NCI-H1105 treated with DMSO at 0.1 percent for 48 hours (cell line): ENCODE data around the gene PNPLA7.
"Not testable (repeated sequence)": the region's sequence is repeated elsewhere in the genome, so short reads cannot be mapped to it uniquely, and the experiment has no call there.

Experiments
- DNase-seq: peaks from one replicate; lab custom pipeline; 2025; lab: John Stamatoyannopoulos, UW

The PNPLA7 gene

GRCh38 chr9:137575364-137575715 is 25.1 kb upstream of the PNPLA7 start:
- DNase-seq, result no peak

- DNase-seq, result no peak
Observed at GRCh38 chr9:137574192-137574591, 24.0 kb upstream of the PNPLA7 start.

DNA sequence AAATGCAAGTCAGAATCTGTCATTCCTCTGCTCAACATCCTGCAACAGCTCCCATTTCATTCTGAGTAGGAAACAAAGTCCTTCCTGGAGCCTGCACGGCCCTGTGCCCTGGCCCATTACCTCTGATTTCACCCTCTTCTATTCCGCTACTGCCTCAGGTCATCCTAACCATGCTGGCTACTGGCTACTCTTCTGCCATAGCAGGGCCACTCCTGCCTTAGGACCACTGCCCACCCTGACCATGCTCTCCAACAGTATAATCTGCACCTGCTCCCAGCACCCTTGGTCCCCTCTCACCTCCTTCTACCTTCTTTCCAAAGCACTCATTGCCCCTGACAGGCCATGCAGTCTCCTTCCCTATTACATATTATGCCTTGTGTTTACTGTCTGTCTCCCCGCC is 20.4 kb upstream of the PNPLA7 start:
- no peak for DNase-seq

- no peak for DNase-seq
Observed at GRCh38 chr9:137569609-137570203, 19.5 kb upstream of the PNPLA7 start.

DNA sequence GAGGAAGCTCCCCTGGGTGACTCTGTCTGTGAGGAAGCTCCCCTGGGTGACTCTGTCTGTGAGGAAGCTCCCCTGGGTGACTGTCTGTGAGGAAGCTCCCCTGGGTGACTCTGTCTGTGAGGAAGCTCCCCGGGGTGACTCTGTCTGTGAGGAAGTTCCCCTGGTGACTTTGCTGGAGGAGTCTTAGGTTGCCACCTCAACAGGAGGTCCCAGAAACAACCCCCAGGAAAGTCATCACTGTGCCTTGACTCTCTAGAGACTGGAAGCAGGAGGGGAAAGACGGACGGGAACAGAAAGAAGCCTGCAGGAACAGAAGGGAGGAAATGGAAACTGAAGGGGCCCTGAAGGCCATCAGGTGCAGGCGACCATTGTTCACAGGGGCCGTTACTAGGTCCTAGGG is 18.2 kb upstream of the PNPLA7 start:
- DNase-seq, result not testable (repeated sequence)

DNA sequence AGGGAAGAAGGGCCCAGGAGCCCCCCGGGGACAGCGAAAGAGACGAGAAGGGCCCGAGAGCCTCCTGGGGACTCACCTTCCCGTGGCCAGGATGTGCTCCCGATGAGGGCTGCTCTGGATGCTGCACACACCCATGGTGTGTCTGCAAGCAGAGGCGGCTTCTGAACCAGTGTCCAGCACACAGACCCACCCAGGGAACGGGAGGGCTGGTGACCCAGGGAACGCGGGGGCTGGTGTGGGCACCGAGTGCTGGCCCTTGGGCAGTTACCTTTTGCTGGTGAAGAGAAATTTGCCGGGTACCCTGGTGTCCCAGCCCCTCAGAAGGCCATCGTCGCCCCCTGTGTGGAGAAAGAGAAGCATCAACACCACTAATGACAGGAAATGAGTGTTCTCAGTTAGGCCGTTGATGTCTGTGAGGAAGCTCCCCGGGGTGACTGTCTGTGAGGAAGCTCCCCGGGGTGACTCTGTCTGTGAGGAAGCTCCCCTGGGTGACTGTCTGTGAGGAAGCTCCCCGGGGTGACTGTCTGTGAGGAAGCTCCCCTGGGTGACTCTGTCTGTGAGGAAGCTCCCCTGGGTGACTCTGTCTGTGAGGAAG is 14.7 kb upstream of the PNPLA7 start:
- no peak for DNase-seq

DNA sequence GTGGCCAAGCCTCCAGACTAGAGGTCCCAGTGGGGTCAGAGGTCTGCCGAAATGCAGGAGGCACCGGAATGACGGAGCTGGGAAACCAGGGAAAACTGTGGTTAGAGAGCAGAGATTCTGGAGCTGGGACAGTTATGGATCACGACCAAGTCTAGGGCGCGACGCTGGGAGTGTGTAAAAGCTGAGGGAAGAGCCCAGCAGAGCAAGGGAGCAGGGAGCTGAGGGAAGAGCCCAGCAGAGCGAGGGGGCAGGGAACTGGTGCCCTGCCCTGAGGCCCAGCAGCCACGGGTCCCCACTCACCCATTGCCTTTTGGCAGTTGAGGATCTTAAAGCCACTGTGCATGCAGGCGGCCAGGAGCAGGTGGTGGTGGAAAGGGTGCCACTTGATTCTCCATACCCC is 13.9 kb upstream of the PNPLA7 start:
- DNase-seq, result no peak

- DNase-seq, result no peak
Observed at GRCh38 chr9:137558127-137558526, 7.9 kb upstream of the PNPLA7 start.

- DNase-seq, result no peak
Observed at GRCh38 chr9:137556069-137556838, 6.1 kb upstream of the PNPLA7 start.

DNA sequence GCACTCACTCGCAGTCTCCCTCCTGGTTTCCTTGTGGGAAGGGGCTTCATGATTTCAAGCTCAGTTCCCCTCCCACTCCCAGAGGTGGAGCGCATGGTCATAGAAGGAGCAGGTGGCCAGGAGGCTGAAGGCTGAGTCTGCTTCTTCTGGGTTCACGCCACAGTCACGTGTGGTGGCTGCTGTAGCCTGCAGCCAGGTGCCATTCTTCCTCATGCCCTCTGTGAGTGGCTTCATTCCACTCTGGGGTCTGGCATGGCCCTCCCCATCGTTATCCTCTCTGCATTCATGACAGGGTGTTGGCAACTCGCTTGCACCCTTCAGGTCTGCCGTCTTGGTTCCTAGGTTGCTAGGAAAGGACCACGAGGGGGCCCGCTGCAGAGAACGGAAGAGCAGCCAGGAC is 5.0 kb upstream of the PNPLA7 start:
- no peak for DNase-seq

DNA sequence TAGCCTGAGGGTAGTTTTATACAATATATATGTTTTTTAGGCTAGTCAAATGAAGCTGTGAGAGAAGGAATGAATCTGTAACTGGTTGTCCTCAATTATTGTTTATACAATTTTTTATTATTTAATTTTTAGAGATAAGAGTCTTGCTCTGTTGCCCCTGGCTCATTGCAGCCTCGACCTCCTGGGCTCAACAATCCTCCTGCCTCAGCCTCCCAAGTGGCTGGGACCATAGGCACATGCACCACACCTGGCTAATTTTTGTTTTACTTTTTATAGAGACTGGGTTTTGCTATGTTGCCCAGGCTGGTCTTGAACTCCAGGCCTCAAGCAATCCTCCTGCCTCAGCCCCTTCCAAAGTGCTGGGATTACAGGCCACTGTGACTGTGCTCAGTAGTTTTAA is 4.1 kb upstream of the PNPLA7 start:
- no peak for DNase-seq

DNA sequence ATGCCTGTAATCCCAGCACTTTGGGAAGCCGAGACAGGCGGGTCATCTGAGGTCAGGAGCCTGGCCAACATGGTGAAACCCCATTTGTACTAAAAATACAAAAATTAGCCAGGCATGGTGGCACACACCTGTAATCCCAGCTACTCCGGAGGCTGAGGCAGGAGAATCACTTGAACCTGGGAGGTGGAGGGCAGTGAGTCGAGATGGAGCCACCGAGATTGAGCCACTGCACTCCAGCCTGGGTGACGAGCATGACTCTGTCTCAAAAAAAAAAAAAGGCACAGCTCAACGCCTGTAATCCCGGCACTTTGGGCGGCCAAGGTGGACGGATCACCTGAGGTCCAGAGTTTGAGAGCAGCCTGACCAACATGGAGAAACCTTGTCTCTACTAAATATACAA is 3.5 kb upstream of the PNPLA7 start:
- DNase-seq, result not testable (repeated sequence)

DNA sequence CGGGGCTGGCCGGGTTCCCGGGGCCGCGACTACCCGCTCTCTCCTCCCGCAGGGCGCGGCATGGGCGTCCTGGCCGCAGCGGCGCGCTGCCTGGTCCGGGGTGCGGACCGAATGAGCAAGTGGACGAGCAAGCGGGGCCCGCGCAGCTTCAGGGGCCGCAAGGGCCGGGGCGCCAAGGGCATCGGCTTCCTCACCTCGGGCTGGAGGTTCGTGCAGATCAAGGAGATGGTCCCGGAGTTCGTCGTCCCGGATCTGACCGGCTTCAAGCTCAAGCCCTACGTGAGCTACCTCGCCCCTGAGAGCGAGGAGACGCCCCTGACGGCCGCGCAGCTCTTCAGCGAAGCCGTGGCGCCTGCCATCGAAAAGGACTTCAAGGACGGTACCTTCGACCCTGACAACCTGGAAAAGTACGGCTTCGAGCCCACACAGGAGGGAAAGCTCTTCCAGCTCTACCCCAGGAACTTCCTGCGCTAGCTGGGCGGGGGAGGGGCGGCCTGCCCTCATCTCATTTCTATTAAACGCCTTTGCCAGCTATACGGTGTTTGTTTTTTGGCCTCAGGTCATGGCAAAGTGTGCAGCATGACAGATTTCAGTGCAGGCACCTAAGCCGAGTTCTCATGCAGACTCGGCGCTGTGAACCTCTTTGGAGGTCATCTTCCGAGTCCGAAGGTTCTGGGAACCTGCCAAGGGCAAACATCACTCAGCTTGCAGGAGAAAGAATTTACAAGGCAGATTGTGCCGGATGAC is 2.0 kb upstream of the PNPLA7 start:
- peak; percentile 11 for DNase-seq

DNA sequence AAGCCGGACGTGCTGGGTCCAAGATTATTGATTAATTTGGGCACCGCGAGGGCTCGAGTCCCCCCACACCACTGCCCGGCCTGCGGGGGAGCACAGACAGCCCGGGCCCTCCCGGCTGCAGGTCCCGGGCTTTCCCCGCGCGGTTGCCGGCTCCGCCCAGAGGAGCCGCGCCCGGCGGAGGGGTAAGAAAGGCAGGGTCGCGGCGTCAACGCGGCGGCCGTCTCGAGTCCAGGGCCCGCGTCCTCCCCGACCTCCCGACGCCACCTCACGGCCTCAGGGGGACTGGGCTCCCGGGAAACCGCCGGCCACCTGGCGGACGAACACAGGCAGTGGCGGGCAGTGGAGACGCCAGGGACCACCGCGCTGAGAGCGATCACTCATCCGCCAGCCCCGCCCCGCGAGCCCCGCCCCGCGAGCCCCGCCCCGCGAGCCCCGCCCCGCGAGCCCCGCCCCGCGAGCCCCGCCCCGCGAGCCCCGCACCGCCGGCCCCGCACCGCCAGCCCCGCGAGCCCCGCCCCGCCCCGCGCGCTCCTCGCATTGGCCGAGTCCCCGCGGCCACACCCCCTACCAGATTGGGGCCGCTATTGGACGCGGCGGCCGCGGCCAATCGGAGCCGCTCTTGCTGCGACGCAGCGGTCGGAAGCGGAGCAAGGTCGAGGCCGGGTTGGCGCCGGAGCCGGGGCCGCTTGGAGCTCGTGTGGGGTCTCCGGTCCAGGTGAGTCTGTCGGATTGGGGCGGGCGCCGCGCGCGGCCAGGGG is 1.2 kb upstream of the PNPLA7 start, which contains the start of gene MRPL41:
MRPL41 (plus strand) TSS at position 616 of the 758 bp plus-strand sequence. CDS start 203 bp downstream, outside the sequence.
- peak; percentile 88 for DNase-seq

- not testable (repeated sequence) for DNase-seq
Observed at GRCh38 chr9:137550958-137551263, 709 bp upstream of the PNPLA7 start.

DNA sequence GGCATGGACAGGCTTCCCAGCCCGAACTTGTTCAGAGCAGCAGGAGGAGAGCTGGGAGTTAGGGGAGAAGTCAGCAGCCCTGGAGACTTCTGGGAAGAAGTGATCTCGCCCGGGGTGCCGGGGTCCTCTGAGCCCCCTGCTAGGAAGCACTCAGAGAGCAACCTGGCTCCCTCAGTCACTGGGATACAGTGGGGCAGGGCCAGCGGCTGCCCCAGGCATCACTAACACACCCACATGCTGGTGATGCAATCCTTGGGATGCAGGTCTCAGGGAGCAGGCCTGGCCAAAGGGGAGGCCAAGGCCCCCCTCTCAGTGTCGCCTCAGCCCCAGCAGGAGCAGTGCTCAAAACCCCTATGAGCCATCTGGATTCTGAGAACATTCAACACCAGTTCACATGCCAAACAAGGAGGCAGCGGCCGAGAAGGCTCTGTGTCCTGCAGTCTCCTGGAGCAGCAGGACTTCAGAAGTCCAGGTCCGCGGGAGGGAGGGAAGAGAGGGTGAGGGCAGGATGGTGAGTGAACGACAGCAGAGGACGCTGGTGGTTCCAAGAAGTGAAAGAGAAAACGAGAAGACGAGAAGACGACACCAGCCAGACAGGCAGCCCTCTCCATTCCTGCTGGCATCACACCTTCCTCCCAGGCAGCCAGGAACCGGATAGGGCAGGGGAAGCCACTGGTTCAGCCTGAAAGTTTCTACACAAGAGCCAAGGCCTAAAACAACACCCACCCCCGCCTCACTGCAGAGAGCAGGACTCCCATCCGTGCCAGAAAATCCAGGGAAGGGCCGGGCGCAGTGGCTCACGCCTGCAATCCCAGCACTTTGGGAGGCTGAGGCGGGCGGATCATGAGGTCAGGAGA is 2.3 kb downstream of the PNPLA7 start:
- no peak for DNase-seq

GRCh38 chr9:137545123-137545522 is 5.1 kb downstream of the PNPLA7 start:
- no peak for DNase-seq

DNA sequence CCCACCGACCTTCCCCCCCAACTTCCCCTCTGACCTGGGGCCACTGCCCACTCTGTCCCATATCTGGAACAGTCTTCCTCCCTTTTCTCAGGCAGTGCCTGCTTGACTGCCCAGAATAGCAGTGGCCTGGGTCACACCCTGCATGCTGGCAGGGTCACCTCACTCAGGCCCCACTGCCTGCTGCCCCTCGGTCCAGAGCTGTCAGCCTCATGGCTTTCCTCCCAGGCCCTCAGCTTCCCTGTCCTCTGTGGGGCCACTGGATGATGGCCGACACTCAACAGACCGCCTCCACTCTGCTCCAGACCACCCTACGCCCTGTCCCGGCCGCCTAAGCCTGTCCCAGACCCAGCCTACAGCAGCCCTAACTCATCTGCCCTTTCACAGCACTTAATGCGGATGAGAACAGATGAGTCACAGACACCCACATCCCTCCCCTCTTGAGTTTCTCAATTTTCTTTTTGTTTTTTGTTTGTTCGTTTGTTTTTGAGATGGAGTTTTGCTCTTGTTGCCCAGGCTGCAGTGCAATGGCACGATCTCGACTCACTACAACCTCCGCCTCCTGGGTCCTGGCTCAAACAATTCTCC is 5.9 kb downstream of the PNPLA7 start:
- DNase-seq, result no peak

DNA sequence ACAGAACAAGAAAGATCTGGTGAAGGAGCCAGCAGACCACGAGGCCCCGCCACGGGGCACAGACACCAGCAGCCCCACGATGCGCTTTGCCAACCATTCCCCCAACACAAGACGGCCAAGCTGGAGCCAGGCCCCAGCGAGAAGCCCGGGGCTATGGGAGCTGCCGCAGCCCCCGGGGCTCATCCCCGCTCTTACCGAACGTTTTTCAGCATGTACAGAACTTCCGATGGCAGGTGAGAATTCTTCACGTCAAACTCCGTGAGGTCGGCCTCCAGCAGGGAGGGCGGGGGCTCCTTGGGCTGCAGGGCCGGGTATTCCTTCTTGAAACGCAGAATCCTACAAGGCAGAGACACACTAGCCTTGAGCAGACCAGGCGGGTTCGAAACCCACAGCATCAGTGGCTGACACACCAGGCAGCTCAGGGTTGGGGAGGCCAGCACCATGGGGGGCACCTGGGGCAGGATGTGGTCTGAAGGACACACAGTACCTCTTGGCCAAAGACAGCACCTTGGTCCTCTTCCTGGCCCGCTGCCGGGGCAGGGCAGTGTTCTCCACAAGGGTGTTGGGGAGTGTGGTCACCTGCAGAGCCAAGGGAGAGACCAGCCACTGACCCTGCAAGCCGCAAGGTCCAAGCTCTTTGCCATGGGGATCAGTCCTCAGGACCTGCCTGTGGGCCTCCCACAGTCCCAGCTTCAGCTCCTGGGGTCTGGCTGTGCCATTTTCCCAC is 6.8 kb downstream of the PNPLA7 start:
- DNase-seq, result no peak

GRCh38 chr9:137542486-137542885 is 7.7 kb downstream of the PNPLA7 start:
- DNase-seq, result no peak
